NCI-H1694 treated with DMSO at 0.1 percent for 48 hours (cell line): Measurements from ENCODE around the gene SLC39A11.
"Not testable (repeated sequence)": the region's sequence is repeated elsewhere in the genome, so short reads cannot be mapped to it uniquely, and the experiment has no call there.

Experiments
- DNase-seq: peaks from one replicate; lab custom pipeline; 2025; lab: John Stamatoyannopoulos, UW

SLC39A11 gene

GRCh38 chr17:72832306-72832705 is 260.2 kb downstream of the SLC39A11 start:
- no peak for DNase-seq

GRCh38 chr17:72829883-72830282 is 262.6 kb downstream of the SLC39A11 start:
- DNase-seq = no peak

GRCh38 chr17:72826602-72827001 is 265.9 kb downstream of the SLC39A11 start:
- no peak for DNase-seq

GRCh38 chr17:72826059-72826458 is 266.4 kb downstream of the SLC39A11 start:
- not testable (repeated sequence) for DNase-seq

- no peak for DNase-seq
Measured at GRCh38 chr17:72825218-72825617, 267.3 kb downstream of the SLC39A11 start.

- not testable (repeated sequence) for DNase-seq
Measured at GRCh38 chr17:72824267-72824666, 268.2 kb downstream of the SLC39A11 start.

- DNase-seq = no peak
Measured at GRCh38 chr17:72822358-72823023, 270.0 kb downstream of the SLC39A11 start.

GRCh38 chr17:72816406-72816805 is 276.1 kb downstream of the SLC39A11 start:
- no peak for DNase-seq

GRCh38 chr17:72813481-72813880 is 279.0 kb downstream of the SLC39A11 start:
- DNase-seq = no peak

GRCh38 chr17:72812823-72813222 is 279.7 kb downstream of the SLC39A11 start:
- no peak for DNase-seq

- no peak for DNase-seq
Measured at GRCh38 chr17:72811976-72812687, 280.4 kb downstream of the SLC39A11 start.

GRCh38 chr17:72810991-72811508 is 281.4 kb downstream of the SLC39A11 start:
- no peak for DNase-seq

GRCh38 chr17:72806011-72806410 is 286.5 kb downstream of the SLC39A11 start:
- DNase-seq = no peak

- no peak for DNase-seq
Measured at GRCh38 chr17:72804949-72805707, 287.4 kb downstream of the SLC39A11 start.

- DNase-seq = no peak
Measured at GRCh38 chr17:72802726-72803125, 289.8 kb downstream of the SLC39A11 start.

GRCh38 chr17:72797142-72797541 is 295.3 kb downstream of the SLC39A11 start:
- DNase-seq = no peak

- no peak for DNase-seq
Measured at GRCh38 chr17:72795941-72796340, 296.5 kb downstream of the SLC39A11 start.

- no peak for DNase-seq
Measured at GRCh38 chr17:72794152-72794551, 298.3 kb downstream of the SLC39A11 start.

- no peak for DNase-seq
Measured at GRCh38 chr17:72792771-72793170, 299.7 kb downstream of the SLC39A11 start.

- DNase-seq = no peak
Measured at GRCh38 chr17:72790190-72790589, 302.3 kb downstream of the SLC39A11 start.

GRCh38 chr17:72789711-72790110 is 302.8 kb downstream of the SLC39A11 start:
- DNase-seq = no peak

- no peak for DNase-seq
Measured at GRCh38 chr17:72788950-72789585, 303.4 kb downstream of the SLC39A11 start.
